DND-41 (cell line): Measurements from ENCODE around the gene DGAT2L6.

Experiments used
- CTCF ChIP-seq: IDR thresholded peaks from 2 replicates; pipeline ENCODE4 v1.5.1; 2012; ENCODE audit warnings: borderline replicate concordance, low read length, moderate library complexity, mild to moderate bottlenecking; ENCODE audit not compliant: poor library complexity, severe bottlenecking; ENCODE audit errors: extremely low read depth
- EZH2 ChIP-seq: IDR thresholded peaks from 3 replicates; pipeline ENCODE4 v1.6.1; 2012; ENCODE audit warnings: borderline replicate concordance, low read depth, mild to moderate bottlenecking, moderate library complexity, low read length, inconsistent platforms; ENCODE audit not compliant: severe bottlenecking

- TF ChIP-seq CTCF (no peak), EZH2 (no peak)
Observed at GRCh38 chrX:70241501-70241900, 64.2 kb downstream of the DGAT2L6 start.
